Omental fat pad (tissue), 4 donors: ENCODE results near the gene BMERB1. TPM values are rescaled to one million over a fixed set of nuclear protein-coding genes. Genes with fewer than 3 reads are reported as not detected.
"Not testable (repeated sequence)": the region's sequence is repeated elsewhere in the genome, so short reads cannot be mapped to it uniquely, and the experiment has no call there.

ENCODE experiments used
- ATAC-seq: fragments of 150-250 bp; one replicate; pipeline ENCODE4 v1.9.1; 2016; ENCODE audit warnings: mild to moderate bottlenecking, moderate library complexity; ENCODE audit not compliant: low FRiP score
- DNase-seq: peaks from one replicate; pipeline ENCODE4 v3.0.0-alpha.2; 2019; ENCODE audit warnings: low spot score
- CTCF ChIP-seq, 3 donors: fragments of 450-650 bp; IDR thresholded peaks; one replicate each; pipeline ENCODE4 v1.5.1; 2016 to 2017; ENCODE audit warnings: antibody characterized with exemption in 3 of 3, mild to moderate bottlenecking in 3 of 3, moderate library complexity in 2 of 3
- total RNA-seq, 4 donors: library from RNA; depleted of rRNA; stranded (reverse); fragments of >200 nt; gene quantifications; one replicate each; pipeline ENCODE4 v1.1.0, GENCODE V29; 2016

The BMERB1 gene
- total RNA-seq, 4 donors from 2014 or later, result 28.7 to 47.0 (median 41.8) TPM

DNA sequence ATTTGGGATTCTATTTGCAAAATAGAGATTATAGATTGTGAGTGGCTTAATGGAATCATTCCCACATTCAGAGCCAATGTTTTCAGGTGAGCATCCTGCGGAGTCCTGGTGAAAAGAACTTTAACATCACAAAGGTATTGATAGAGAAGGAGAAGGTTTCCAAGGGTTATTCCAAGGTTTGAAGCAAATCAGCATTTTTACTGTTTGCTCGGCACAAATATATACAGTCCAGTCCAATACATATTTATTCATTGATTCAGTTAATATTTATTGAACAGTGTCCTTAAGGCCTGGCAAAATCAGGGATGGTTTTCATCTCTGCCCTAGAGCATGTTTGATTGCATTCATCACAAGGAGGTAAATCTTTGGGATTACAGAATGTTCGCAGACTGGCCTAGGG, 32.4 kb upstream of the BMERB1 start:
- DNase-seq, result no peak
- ATAC-seq, result no peak
- TF ChIP-seq CTCF (IDR thresholded peaks at IDR 0.05), result no peak

- no peak for DNase-seq
- ATAC-seq, result no peak
- TF ChIP-seq CTCF (IDR thresholded peaks at IDR 0.05), result no peak
These were observed 30.9 kb upstream of the BMERB1 start for GRCh38 chr16:15403392-15403995.

DNA sequence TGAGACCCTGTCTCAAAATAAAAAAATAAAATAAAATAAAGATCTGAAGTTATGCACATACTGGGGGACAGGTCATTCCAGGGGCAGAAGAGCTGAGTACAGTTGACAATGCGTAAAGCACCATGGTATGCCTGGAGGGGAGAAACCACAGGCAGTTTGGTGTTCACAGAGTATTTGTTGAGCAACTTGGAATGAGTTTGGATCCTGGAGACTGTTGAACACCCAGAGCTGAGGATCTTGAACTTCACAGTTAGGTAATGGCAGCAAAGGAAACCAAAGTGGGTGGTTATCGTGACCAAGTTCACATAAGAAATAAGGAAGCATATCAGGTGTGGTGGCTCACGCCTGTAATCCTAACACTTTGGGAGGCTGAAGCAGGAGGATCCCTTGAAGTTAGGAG, 30.3 kb upstream of the BMERB1 start:
- ATAC-seq, DNase-seq: not testable (repeated sequence)

DNA sequence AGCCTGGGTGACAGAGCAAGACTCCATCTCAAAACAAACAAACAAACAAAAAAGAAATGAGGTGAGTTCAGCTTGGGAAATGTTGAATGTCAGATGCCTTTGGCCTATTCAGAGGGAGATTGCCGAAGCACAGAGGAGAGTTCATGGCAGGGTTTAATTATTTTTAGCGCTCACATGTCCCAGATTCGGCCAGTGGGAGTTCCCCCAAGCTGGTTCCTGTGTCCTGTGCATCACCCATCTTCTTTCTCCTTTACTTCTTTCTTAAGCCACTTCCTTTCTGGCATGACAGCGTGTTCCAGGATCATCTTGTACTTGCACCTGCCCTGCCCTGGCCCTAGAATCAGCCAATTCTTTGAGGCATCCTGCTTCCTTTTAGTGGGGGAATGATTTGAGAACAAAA, 29.6 kb upstream of the BMERB1 start:
- ATAC-seq (no peak), DNase-seq (no peak)
- TF ChIP-seq CTCF (IDR thresholded peaks at IDR 0.05), result no peak

GRCh38 chr16:15407756-15408155, 26.6 kb upstream of the BMERB1 start:
- ATAC-seq, DNase-seq: not testable (repeated sequence)

DNA sequence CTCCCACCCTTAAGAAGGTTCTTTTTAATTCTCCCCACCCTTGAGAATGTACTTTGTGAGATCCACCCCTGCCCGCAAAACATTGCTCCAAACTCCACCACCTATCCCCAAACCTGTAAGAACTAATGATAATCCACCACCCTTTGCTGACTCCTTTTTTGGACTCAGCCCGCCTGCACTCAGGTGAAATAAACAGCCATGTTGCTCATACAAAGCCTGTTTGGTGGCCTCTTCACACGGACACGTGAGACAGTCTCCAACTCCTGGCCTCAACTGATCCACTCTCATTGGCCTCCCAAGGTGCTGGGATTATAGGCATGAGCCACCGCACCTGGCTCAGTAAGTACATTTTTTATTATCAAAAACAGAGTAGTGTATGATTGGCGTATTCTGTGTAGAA, 24.9 kb upstream of the BMERB1 start:
- ATAC-seq, DNase-seq: not testable (repeated sequence)

- ATAC-seq (no peak), DNase-seq (no peak)
- no peak for TF ChIP-seq CTCF (IDR thresholded peaks at IDR 0.05)
These were observed 18.8 kb upstream of the BMERB1 start for GRCh38 chr16:15415511-15415985.

GRCh38 chr16:15417197-15417596, 17.2 kb upstream of the BMERB1 start:
- DNase-seq (no peak), ATAC-seq (no peak)
- TF ChIP-seq CTCF (IDR thresholded peaks at IDR 0.05), result no peak

DNA sequence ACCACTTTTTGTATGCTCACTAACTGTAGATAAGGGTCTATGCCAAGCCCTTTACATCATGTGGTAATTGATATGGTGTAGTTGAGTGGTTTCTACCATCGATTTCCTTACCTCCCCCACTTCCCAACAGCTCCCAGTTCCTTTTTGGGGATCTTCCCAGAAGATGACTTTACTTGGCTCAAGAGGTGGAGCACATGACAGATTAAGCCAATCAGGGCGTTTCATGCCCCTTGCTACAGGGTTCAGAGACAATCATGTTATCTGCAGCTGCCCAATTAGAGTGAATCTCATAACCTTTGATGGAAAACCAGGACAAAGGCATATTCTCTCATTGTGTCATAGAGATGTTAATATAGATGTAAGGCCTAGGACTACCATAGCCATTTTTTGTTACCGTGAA, 16.2 kb upstream of the BMERB1 start:
- no peak for DNase-seq

GRCh38 chr16:15421696-15422095, 12.7 kb upstream of the BMERB1 start:
- ATAC-seq, DNase-seq: not testable (repeated sequence)

More for the DNA sequence above, 16.2 kb upstream of the BMERB1 start:
- no peak for TF ChIP-seq CTCF (IDR thresholded peaks at IDR 0.05)
- no peak for ATAC-seq
